CD4-positive, alpha-beta T cell treated with Interleukin-4 for 4 hours (primary cell): ENCODE measurements around the gene SASH1.

Source experiments
- DNase-seq: peaks from one replicate; pipeline ENCODE4 v3.0.0-alpha.2; 2020

The SASH1 gene

DNA sequence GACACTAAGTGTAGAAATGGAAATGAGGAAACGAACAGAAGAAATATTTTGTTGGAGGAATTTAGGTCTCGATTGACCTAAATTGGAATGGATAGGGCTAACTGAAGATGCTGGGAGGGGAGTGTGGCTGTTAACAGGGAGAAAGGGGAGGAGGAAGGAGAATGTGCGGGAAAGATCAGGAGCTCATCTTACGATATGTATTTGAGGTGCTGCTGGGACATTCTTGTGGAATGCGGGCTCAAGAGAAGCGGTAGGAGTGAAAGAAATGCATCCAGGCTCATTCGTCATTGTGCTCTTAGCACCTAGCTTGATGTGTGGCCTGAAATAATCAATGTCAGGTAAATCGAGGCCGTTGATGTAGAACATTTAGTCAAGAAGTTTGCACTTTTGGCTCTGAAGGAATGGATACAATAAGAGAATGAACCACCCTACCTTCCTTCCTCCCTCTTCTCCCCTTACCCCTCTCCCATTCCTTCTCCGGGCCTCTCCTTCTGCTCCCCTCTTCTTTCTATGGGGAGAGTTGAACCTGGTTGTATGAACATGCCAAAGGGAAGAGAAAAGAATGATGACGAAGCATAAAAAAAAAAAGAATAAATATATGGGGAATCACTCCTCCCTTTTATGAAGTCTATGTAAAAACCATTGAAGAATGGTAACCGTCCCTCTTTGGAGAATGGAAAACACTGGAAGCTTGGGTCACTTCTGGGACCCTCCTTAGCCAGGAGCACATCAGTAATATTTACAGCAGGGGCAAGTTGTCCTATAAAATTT is 70.9 kb downstream of the SASH1 start:
- no peak for DNase-seq

- DNase-seq, result no peak
These were observed 71.5 kb downstream of the SASH1 start for GRCh38 chr6:148414092-148414489.

DNA sequence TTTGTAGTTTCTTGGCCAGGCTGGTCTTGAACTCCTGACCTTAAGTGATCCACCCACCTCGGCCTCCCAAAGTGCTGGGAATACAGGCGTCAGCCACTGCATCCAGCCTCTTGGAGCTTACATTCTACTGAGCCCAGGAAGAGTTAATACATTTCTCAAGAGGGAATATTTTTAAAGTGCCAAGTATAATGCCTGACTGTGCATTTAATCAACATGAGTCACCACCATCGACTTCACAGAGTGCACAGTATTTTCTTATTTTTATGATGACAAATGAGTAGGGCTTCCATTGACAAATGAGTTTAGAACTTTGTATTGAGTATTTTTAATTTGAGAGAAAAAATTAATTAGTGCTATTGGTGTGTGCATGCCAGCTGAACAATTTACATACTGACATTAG is 72.2 kb downstream of the SASH1 start:
- no peak for DNase-seq

GRCh38 chr6:148415511-148416260 is 73.0 kb downstream of the SASH1 start:
- no peak for DNase-seq

- DNase-seq, result no peak
These were observed 73.8 kb downstream of the SASH1 start for GRCh38 chr6:148416330-148416965.

DNA sequence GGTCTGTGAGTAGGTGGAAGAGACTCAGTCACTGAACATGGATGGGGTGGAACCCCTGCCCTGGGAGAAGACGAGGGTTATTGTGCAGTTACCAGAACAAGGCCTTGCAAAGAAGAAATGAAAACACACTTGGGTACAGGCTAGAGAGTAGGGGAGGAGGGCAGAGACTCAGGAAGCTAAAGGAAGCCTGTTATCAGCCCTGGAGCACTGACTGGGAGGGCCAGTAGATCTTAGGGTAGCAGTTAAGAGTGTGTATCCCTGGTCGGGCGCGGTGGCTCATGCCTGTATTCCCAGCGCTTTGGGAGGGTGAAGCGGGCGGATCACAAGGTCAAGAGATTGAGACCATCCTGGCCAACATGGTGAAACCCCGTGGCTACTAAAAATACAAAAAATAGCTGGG is 74.4 kb downstream of the SASH1 start:
- no peak for DNase-seq

DNA sequence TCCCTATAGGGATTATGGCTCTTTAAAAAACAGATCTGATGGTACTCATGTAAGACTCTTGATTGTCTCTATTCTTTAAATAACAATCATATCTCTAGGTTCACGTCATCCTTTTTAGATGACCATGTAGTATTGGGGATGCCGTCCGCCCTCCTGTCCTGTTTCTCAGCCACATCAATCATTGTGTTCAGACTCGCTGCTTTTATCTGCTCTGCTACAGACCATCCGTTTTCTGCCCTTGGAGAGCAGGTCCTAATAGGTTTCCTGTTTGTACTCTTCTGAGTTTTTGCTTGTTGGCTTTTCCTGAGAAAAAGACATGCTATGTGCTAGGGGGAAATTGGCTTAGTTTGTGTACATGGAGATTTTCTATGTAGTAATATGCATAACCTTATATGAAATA is 76.8 kb downstream of the SASH1 start:
- no peak for DNase-seq

GRCh38 chr6:148422085-148422484 is 79.4 kb downstream of the SASH1 start:
- DNase-seq, result no peak

GRCh38 chr6:148423133-148423532 is 80.5 kb downstream of the SASH1 start:
- DNase-seq, result no peak

DNA sequence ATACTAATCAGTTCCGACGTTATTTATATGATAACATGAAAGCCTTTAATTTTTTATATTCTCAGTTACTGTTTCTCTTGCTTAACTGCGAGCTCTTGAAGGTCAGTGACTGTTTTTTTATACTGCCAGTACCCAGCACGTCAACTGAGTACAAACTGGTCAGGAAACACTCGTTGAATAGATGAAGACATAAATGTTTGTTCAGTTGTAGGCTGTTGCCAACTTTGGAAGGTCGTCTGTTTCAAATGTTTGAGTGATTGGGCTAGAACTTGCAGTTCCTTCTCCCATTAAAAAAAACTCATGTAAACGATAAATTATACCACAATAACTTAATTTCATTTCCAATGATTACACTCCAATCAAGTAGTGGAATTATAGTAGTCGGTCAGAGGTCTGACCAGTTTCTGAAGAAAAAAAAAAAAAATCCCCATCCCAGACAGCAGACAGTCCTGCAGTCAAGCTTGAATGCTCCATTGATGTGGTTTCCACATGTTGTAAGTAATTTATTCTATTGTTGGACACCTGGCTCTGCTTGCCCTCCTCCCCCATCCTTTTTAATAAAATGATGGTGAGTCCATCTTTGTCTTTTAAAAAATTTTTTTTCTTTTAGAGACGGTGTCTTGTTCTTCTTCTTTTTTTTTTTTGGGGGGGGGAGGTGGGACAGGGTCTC is 81.1 kb downstream of the SASH1 start:
- DNase-seq, result no peak

DNA sequence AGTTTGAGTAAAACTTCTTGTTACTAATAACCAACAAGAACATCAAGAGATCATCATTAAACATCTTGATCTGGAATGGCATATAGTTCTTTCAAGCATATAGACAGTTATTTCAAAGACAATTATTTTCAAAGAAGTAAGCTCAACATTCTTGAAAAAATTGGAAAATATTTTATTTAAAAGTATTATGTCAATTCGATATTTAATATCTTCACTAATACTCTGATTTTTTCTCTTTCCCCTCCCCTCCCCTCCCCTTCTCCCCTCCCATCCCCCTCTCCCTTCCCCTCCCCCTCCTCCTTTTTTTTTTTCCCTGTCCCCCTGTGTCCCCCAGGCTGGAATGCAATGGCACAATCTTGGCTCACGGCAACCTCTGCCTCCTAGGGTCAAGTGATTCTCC is 82.8 kb downstream of the SASH1 start:
- no peak for DNase-seq

DNA sequence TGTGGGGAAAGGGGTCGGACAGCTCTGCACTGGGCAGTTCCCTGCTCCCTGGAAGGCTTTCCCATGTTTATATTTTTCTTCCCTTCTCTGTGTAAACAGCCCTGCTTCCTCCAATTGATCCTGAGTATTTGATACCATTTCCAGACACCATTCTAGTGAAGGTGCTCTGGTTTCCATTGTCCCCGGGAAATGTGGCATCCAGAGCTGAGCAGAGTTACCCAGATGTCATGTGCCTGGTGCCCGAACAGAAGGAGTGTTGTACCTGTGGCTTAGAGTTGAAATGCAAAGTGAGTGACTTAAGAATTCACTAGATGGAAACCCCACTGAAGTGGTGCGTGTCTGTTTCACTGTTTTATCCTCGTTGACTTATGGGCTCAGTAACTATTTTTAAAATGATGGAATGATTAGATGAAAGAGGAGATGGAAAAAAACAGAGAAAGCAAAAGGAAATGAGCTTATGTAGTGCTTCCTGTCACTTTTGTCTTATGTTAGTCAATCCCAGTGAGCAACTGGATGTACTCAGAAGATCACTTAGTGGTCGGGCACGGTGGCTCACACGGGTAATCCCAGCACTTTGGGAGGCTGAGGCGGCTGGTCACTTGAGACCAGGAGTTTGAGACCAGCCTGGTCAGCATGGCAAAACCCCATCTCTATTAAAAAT is 83.8 kb downstream of the SASH1 start:
- no peak for DNase-seq

DNA sequence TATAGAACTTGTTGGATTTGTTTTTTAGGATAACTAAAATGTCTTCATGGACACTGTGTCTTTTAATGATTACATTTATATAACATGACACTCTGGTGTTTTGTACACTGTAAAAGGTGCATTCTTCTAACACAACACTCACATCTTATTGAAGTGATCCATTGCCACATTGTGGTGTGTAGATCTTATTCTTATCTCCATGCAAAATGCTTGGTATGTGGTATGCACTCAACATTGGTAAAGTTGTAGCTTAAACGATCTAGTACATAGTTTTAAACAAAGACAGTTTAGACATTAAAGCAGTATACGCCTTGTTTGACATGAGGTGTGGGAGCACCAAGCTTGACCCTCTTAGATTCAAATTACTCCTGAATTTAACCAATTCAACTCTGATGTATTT is 84.7 kb downstream of the SASH1 start:
- no peak for DNase-seq

GRCh38 chr6:148429423-148429822 is 86.8 kb downstream of the SASH1 start:
- DNase-seq, result no peak

GRCh38 chr6:148430897-148431296 is 88.3 kb downstream of the SASH1 start:
- DNase-seq, result no peak

DNA sequence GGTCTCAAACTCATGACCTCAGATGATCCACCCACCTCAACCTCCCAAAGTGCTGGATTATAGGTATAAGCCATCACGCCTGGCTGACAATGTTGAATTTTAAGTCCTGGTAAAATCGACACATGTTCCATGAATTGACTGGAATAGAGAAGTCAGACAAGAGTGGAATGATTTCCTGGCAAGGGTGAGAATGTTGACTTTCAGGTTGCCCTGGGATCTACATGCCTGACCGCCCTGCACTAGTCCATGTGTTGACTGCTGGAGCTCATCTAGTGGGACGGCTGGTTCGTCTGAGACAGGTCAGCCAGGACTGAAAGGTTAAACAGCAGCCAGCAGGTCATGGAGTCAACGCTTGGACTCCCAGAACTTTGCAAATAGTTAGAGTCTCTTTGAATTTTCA is 88.8 kb downstream of the SASH1 start:
- DNase-seq, result no peak

GRCh38 chr6:148431840-148432239 is 89.2 kb downstream of the SASH1 start:
- DNase-seq, result no peak

DNA sequence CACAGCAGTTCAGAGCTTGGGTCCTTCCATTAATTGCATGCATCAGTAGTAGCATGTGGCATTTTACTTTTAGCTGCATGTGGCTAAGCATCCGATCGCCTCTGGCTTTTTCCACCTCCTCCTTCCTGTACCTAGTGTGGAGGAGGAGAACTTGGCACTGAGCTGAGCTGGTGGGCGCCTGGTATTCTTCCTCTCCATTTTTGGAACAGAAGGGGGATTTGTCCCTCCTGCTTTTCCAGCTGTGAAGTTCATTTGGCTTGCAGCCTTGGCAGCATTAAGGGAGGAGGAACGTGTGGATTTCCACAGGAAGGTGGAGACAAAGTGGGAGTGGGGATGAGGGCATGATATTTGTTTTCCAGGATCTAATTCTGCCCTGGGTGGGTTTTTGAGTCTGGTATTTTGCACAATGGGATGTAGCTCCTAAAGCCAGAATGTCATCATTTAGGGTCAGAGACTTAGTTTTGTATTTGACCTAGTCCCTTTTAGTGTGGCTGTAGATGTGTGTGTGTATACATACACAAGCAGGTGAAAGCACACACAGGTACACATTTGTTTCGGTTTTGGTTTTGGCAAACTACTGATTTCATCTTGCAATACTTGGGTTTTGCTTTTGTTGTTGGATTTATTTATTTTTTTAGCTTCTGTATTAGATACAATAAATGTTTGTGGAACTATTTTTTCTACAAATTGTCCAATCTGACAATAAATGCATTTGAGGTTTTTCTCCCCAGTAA is 90.0 kb downstream of the SASH1 start:
- no peak for DNase-seq

DNA sequence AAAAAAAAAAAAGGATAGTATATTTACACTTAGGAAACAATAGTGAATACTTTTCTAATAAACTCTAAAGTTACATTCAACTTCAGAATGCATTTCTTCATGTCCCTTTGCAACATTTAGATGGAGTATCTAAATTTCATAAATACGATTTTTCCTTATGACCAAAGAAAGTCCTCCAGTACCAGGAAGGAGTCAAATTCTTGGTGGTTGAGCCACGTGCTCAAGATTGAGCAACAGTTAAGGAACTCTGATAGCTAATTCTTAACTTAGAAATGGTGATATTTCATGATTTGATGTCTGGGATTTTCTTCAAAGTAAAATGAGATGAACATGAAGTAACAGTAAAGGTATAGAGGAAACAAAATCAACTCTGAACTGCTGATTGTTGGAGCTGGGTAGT is 92.7 kb downstream of the SASH1 start:
- DNase-seq, result no peak

DNA sequence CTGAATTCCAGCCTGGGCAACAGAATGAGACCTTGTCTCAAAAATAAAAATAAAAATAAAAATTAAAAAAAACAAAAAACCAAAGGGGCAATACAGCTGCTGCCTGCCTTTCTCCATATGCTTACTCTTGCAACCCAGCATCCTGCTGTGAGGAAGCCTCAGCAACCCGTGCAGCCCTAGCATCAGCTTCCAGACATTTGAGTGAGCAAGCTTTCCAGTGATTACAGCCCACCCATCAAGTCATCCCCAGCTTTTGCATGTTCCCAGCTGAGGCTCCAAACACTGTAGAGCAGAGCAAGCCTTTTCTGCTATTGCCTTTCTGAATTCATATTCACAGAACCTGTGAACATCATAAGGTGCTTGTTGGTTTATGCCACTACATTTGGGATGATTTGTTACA is 93.8 kb downstream of the SASH1 start:
- DNase-seq, result no peak

- DNase-seq, result no peak
These were observed 96.0 kb downstream of the SASH1 start for GRCh38 chr6:148438632-148439031.

- DNase-seq, result no peak
These were observed 97.4 kb downstream of the SASH1 start for GRCh38 chr6:148440016-148440415.
